GM23338 (cell line): ENCODE data around the gene CIT.
A peak's percentile ranks its signal among the peaks of the same experiment; 100 is the strongest.

Experiments
- CREB1 ChIP-seq: fragments of 250-450 bp; sonication (Bioruptor Pico); IDR thresholded peaks from 2 replicates; pipeline ENCODE4 v1.5.0; 2020; ENCODE audit warnings: low read depth, mild to moderate bottlenecking, moderate library complexity
- CTCF ChIP-seq, 2 experiments: fragments of 200-600 bp in 1 of 2; sonication (generic) in 1 of 2; conservative IDR thresholded peaks; 2 replicates each; pipeline versions ENCODE4 v1.5.1 to v1.6.1; 2016 to 2017; ENCODE audit warnings: antibody characterized with exemption in 2 of 2, low read depth in 2 of 2, mild to moderate bottlenecking in 2 of 2, moderate library complexity in 1 of 2
- ETS1 ChIP-seq: IDR thresholded peaks from 2 replicates; pipeline ENCODE4 v1.6.1; 2016; ENCODE audit warnings: antibody characterized with exemption
- EZH2 ChIP-seq: fragments of 200-600 bp; sonication (generic); IDR thresholded peaks from one replicate; pipeline ENCODE4 v1.8.0; 2017; ENCODE audit warnings: antibody characterized with exemption, mild to moderate bottlenecking, low read depth; ENCODE audit not compliant: unreplicated experiment
- EZH2phosphoT487 ChIP-seq: fragments of 200-600 bp; sonication (generic); IDR thresholded peaks from one replicate; pipeline ENCODE4 v1.8.1; 2018; ENCODE audit warnings: antibody characterized with exemption; ENCODE audit not compliant: unreplicated experiment
- POLR2AphosphoS5 ChIP-seq: IDR thresholded peaks from 2 replicates; pipeline ENCODE4 v1.6.1; 2016; ENCODE audit warnings: antibody characterized with exemption, low read depth
- REST ChIP-seq: IDR thresholded peaks from one replicate; pipeline ENCODE4 v1.6.1; 2018; ENCODE audit warnings: antibody characterized with exemption; ENCODE audit not compliant: unreplicated experiment
- ZNF331 ChIP-seq: fragments of 250-450 bp; sonication (Bioruptor Pico); IDR thresholded peaks from 2 replicates; pipeline ENCODE4 v1.5.0; 2020; ENCODE audit warnings: low read depth, mild to moderate bottlenecking, moderate library complexity
- ZNF462 ChIP-seq: fragments of 250-450 bp; sonication (Bioruptor Pico); IDR thresholded peaks from 2 replicates; pipeline ENCODE4 v1.5.0; 2020; ENCODE audit warnings: mild to moderate bottlenecking, moderate library complexity

- TF ChIP-seq CTCF (conservative IDR thresholded peaks at IDR 0.05; ENCODE audit: low read depth in 2 of 2) (peak; percentile 54 to 67), EZH2 (no peak), POLR2AphosphoS5 (no peak), EZH2phosphoT487 (no peak), REST (no peak), ETS1 (no peak), ZNF331 (CRISPR knock-in tag) (no peak), CREB1 (CRISPR knock-in tag) (peak; percentile 54; the same call in 1 of the 2 replicates), ZNF462 (CRISPR knock-in tag) (no peak)
Observed at GRCh38 chr12:119804011-119804641, 73.0 kb downstream of the CIT start.
